Measurements from ENCODE around the gene UGT1A10.

DNA sequence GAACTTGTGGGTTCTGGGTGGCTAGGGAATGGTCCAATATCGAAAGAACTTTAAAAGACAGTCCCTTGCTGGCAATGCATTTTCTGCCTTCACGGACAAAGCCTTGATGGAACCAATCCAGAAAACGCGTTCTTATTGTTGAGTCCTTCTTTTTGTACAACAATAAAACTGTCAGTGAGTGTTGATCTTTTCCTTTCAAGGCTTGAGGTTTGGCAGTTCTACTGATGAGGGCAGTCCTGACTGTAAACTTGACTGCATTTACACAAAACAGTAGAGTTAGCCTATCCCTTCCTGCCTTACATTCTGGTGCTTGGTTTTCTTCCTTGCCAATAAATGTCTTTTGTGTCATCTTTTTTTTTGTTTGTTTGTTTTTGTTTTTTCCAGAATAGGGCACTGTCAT is 42.9 kb downstream of the UGT1A10 start:
- TF ChIP-seq, protein P1, sequence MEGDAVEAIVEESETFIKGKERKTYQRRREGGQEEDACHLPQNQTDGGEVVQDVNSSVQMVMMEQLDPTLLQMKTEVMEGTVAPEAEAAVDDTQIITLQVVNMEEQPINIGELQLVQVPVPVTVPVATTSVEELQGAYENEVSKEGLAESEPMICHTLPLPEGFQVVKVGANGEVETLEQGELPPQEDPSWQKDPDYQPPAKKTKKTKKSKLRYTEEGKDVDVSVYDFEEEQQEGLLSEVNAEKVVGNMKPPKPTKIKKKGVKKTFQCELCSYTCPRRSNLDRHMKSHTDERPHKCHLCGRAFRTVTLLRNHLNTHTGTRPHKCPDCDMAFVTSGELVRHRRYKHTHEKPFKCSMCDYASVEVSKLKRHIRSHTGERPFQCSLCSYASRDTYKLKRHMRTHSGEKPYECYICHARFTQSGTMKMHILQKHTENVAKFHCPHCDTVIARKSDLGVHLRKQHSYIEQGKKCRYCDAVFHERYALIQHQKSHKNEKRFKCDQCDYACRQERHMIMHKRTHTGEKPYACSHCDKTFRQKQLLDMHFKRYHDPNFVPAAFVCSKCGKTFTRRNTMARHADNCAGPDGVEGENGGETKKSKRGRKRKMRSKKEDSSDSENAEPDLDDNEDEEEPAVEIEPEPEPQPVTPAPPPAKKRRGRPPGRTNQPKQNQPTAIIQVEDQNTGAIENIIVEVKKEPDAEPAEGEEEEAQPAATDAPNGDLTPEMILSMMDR (IDR thresholded peaks at IDR 0.05), result no peak
- TF ChIP-seq EZH2 (IDR thresholded peaks at IDR 0.05; ENCODE audit: borderline replicate concordance, insufficient read depth, low read depth, low read length, poor library complexity, severe bottlenecking), result no peak
